ENCODE results near the gene PDXP.

The PDXP gene

DNA sequence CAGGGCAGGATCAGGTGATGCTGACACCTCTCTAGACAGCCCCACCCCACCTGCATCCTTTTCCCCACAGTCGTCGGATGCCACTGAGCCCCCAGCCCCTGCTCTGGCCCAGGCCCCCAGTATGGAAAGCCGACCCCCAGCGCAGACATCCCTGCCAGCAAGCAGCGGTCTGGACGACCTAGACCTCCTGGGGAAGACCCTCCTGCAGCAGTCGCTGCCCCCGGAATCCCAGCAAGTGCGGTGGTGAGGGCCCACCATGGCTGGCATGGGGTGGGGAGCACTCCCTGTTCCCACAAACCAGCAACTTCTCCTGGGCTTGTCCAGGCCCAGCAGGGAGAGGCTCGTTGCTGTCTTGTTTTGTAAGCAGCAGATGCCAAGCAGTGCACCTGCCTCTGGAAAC, 28.6 kb upstream of the PDXP start:
- TF ChIP-seq, protein P1, sequence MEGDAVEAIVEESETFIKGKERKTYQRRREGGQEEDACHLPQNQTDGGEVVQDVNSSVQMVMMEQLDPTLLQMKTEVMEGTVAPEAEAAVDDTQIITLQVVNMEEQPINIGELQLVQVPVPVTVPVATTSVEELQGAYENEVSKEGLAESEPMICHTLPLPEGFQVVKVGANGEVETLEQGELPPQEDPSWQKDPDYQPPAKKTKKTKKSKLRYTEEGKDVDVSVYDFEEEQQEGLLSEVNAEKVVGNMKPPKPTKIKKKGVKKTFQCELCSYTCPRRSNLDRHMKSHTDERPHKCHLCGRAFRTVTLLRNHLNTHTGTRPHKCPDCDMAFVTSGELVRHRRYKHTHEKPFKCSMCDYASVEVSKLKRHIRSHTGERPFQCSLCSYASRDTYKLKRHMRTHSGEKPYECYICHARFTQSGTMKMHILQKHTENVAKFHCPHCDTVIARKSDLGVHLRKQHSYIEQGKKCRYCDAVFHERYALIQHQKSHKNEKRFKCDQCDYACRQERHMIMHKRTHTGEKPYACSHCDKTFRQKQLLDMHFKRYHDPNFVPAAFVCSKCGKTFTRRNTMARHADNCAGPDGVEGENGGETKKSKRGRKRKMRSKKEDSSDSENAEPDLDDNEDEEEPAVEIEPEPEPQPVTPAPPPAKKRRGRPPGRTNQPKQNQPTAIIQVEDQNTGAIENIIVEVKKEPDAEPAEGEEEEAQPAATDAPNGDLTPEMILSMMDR (IDR thresholded peaks at IDR 0.05) = no peak
- TF ChIP-seq ZFX (IDR thresholded peaks at IDR 0.05; ENCODE audit: borderline replicate concordance) = no peak
- no peak overlapping the region for H3K27ac ChIP-seq

DNA sequence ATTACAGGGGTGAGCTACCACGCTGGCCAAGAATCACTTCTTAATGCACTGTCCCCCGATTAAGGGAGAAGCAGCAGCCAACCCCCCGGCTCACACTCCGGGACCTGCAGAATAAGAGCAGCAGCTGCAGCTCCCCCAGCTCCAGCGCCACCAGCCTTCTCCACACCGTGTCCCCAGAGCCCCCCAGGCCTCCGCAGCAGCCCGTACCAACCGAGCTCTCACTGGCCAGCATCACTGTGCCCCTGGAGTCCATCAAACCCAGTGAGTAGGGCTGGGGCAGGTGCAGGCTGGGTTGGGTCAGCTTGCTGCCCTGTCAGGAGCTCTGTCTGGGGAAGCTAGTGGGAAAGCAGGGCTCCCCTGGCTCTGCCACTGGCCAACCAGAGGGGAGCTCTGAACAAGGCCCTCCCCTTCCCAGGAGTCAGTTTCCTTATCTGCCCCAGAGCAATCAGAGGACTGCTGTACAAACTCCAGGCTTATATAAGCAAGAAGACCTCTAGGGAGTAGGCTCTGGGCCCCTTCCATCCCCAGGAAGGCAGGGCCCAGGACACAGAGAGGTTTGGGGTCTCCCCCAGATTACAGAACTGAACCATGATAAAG, 27.6 kb upstream of the PDXP start:
- TF ChIP-seq ZFX (IDR thresholded peaks at IDR 0.05; ENCODE audit: borderline replicate concordance) = no peak
- TF ChIP-seq, protein P1 (IDR thresholded peaks at IDR 0.05) = no peak
- H3K27ac ChIP-seq = no peak overlapping the region

DNA sequence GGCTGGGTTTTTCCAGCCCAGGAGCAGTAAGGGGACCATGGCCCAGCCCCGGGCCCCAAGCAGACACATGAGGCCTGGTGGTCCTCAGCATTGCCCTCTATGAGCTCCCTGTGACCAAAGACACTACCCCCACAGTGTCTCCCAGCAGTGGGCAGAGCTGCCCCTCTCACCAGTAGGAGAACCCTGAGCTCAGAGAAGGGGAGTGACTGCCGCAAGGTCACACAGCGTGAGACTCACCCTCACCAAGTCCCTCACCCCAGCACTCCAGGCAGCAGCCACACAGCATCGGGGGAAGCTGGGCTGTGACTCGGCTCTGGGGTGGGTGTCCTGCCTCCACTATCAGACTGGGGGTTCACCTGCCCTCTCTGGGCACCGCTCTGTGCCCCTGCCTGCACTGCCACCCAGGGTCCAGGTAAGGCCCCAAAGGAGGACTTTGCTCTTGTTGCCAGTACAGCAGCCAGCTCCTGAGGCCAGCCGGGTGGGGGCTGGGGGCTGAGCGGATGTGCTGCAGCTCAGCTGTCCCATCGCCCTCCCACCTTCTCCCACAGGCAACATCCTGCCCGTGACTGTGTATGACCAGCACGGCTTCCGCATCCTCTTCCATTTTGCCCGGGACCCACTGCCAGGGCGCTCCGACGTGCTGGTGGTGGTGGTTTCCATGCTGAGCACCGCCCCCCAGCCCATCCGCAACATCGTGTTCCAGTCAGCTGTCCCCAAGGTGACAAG, 26.9 kb upstream of the PDXP start:
- H3K27ac ChIP-seq = no peak overlapping the region
- TF ChIP-seq ZFX (IDR thresholded peaks at IDR 0.05; ENCODE audit: borderline replicate concordance) = no peak
- TF ChIP-seq, protein P1 (IDR thresholded peaks at IDR 0.05) = no peak

DNA sequence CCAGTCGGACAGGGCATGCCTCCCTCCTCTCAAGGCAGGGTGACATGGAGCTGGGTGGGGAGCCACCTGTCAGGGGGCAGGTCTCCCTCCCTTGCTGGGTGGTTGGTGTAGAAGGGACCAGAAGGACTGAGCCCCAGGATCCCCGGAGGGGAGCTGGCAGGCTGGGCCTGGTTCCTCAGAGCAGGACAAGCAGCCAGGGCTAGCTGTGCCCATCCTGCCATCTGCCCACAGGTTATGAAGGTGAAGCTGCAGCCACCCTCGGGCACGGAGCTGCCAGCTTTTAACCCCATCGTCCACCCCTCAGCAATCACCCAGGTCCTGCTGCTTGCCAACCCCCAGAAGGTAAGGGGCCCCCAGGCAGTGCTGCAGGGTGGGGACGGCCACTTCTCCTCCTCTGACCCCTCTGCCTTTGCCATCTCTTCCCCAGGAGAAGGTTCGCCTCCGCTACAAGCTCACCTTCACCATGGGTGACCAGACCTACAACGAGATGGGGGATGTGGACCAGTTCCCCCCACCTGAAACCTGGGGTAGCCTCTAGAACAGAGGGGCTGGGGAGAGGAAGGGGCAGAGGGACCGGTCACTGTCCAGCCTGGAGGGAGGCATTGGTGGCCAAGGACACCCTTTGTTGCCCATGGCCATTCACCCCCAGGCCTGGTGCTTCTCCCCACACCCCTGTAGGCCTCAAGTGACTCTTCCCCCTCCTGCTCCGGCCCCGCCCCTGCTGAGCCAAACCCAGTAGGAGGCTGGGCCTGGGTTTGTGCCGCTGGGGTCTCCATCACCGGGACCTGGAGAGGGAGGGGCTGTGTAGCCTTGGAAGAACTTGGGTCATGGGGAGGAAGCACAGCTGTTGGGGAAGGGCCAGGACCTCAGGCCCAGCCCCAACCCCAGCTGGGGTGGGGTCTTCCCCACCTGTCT, 26.1 kb upstream of the PDXP start:
- TF ChIP-seq, protein P1 (IDR thresholded peaks at IDR 0.05) = no peak
- TF ChIP-seq ZFX (IDR thresholded peaks at IDR 0.05; ENCODE audit: borderline replicate concordance) = no peak
- H3K27ac ChIP-seq = no peak overlapping the region

DNA sequence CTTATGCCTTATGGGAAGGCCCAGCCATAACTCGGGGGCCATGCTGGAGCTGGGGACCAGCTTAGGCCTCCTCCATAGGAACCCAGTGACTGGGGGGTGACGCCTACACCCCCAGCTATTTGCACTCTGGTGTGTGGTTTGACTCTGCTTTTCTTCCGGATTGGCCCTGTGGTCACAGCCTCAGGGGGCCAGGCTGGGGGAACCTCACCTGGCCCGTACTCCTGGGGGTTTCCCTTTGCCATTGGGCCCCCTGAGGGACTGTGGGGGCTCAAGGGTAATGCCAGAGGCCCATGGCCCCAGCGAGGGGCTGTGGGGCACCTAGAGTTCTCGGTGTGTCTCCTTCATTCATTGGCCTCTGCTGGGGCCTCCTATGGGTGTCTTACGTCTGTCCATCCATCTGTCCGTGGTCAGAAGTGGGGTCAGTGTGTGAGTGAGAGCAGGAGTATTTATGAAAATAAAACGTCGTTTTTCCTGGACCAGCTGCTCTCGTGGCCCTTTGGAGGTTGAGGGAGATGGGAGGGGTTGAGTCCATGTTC, 25.4 kb upstream of the PDXP start:
- TF ChIP-seq ZFX (IDR thresholded peaks at IDR 0.05; ENCODE audit: borderline replicate concordance) = no peak
- TF ChIP-seq, protein P1 (IDR thresholded peaks at IDR 0.05) = no peak
- H3K27ac ChIP-seq = no peak overlapping the region

DNA sequence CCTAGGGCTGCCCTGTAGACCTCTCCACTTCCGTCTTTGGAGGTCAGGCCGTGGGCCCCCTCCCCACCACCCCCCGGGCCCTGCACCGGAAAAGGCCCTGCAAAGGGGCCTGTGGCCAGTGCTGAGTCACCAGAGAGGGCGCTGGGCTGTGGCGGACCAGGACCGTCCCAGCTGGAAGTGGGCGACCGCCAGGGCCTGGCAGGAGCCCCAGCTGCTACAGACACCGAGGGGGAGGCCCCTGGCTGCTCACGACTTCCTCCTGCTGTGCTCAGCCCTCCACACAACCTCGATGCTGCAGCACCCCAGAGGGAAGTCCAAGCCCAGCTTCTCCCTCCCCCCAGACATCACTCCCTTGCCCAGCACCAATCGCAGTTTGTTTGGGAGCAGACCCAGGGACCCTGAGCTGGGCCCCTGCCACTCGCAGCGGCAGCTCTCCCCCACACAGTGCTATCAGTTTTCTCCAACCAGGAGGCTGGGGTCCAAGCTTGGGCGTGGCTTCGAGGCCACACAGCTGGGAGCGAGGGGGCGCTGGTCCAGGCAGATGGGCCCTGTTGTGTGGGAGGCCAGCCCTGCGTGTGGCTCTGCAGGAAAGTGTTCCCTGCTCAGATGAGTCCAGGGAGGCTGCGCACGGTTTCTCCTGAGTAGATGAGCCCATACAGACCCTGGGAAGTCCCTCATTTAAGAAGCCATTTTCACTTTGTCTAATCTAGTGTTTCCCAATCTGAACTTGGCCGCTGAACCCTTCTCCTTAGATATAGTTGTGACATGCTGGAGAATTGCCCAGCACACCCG, 24.7 kb upstream of the PDXP start:
- no peak overlapping the region for H3K27ac ChIP-seq
- TF ChIP-seq ZFX (IDR thresholded peaks at IDR 0.05; ENCODE audit: borderline replicate concordance) = no peak
- TF ChIP-seq, protein P1 (IDR thresholded peaks at IDR 0.05) = no peak
